VCaP (cell line): Measurements from ENCODE around the gene HAPSTR1.
"Not testable (repeated sequence)": the region's sequence is repeated elsewhere in the genome, so short reads cannot be mapped to it uniquely, and the experiment has no call there.

Experiments
- H3K27ac ChIP-seq: fragments of 450-650 bp; 2 replicates; pipeline ENCODE4 v1.5.1; 2017
- CTCF ChIP-seq: fragments of 450-650 bp; conservative IDR thresholded peaks from 2 replicates; pipeline ENCODE4 v1.5.1; 2017; ENCODE audit warnings: mild to moderate bottlenecking, moderate library complexity

HAPSTR1 gene

GRCh38 chr16:9090960-9091866, at the start of gene HAPSTR1:
Gene HAPSTR1 (plus strand): TSS chr16:9091644. CDS start chr16:9092045, 401 bp downstream.
- no peak for TF ChIP-seq CTCF
- peak within 1 kb of the TSS; percentile 89 for H3K27ac ChIP-seq

- no peak for TF ChIP-seq CTCF
- no peak overlapping the region for H3K27ac ChIP-seq
Observed at GRCh38 chr16:9042533-9042932, 48.9 kb upstream of the HAPSTR1 start.

- TF ChIP-seq CTCF: no peak
- no peak overlapping the region for H3K27ac ChIP-seq
Observed at GRCh38 chr16:9042964-9043680, 48.3 kb upstream of the HAPSTR1 start.

- H3K27ac ChIP-seq: not testable (repeated sequence)
Observed at GRCh38 chr16:9045562-9045961, 45.9 kb upstream of the HAPSTR1 start.

- no peak for TF ChIP-seq CTCF
- no peak overlapping the region for H3K27ac ChIP-seq
Observed at GRCh38 chr16:9046667-9047055, 44.8 kb upstream of the HAPSTR1 start.

GRCh38 chr16:9047689-9048301, 43.6 kb upstream of the HAPSTR1 start:
- no peak overlapping the region for H3K27ac ChIP-seq
- TF ChIP-seq CTCF: no peak

GRCh38 chr16:9048302-9048700, 43.1 kb upstream of the HAPSTR1 start:
- H3K27ac ChIP-seq: no peak overlapping the region
- TF ChIP-seq CTCF: no peak
